Measurements from ENCODE around the gene S100G.

Gene S100G

DNA sequence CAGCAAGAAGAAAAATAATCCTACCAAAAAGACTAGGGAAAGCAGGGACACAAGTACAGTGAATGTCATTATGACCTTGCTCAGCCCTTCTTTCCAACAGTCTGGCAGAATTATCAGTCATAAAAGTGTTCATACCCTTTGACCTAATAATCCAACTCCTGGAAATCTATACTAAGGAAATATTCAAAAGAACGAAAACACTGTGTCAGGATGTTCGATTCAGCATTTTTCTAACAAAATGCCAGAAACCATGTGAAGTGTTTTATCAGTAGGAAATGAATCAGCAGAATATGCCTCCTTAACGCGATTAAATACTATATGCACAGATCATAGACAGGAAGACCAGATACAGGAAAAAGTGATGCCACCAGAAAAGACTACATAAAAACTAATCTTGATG is 16.2 kb upstream of the S100G start:
- TF ChIP-seq, protein P1, sequence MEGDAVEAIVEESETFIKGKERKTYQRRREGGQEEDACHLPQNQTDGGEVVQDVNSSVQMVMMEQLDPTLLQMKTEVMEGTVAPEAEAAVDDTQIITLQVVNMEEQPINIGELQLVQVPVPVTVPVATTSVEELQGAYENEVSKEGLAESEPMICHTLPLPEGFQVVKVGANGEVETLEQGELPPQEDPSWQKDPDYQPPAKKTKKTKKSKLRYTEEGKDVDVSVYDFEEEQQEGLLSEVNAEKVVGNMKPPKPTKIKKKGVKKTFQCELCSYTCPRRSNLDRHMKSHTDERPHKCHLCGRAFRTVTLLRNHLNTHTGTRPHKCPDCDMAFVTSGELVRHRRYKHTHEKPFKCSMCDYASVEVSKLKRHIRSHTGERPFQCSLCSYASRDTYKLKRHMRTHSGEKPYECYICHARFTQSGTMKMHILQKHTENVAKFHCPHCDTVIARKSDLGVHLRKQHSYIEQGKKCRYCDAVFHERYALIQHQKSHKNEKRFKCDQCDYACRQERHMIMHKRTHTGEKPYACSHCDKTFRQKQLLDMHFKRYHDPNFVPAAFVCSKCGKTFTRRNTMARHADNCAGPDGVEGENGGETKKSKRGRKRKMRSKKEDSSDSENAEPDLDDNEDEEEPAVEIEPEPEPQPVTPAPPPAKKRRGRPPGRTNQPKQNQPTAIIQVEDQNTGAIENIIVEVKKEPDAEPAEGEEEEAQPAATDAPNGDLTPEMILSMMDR (IDR thresholded peaks at IDR 0.05; ENCODE audit: low read depth, low read length), result no peak
- H3K4me3 ChIP-seq (ENCODE audit: low read depth, low read length), result no peak overlapping the region

DNA sequence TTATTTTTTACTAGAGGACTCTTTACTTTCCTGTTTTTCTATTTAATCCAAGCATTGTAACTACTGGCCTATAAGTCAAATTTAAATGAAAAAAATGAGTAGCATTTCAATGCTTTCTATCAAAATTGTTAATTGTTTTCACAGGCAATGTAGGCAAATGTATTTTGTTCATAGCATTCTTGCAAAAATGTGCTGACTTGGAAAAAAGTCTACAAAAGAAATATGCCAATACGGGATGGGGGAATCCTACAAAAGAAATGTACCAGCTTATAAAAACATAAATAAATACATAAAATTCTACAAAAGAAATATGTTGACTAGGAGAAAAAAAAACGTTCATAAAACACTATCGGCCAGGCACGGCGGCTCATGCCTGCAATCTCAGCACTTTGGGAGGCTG is 14.9 kb upstream of the S100G start:
- TF ChIP-seq, protein P1 (IDR thresholded peaks at IDR 0.05; ENCODE audit: low read depth, low read length), result no peak
- H3K4me3 ChIP-seq (ENCODE audit: low read depth, low read length), result no peak overlapping the region

DNA sequence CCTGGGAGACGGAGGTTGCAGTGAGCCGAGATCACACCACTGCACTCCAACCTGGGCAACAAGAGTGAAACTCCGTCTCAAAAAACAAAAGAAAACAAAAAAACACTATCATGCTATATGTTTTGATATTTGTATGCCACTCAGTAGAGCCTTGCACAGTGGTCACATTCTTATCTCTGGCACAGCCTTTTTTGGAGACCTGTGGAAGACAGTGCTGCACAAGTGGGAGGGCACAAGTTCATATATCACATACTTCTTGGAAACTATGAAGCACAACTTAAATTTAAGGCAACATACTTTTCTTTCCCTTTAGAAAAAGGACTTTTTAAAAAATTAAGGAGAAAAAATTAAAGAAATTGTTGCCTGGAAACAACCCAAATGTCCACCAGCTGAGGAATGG is 14.4 kb upstream of the S100G start:
- TF ChIP-seq, protein P1 (IDR thresholded peaks at IDR 0.05; ENCODE audit: low read depth, low read length), result no peak
- no peak overlapping the region for H3K4me3 ChIP-seq (ENCODE audit: low read depth, low read length)

DNA sequence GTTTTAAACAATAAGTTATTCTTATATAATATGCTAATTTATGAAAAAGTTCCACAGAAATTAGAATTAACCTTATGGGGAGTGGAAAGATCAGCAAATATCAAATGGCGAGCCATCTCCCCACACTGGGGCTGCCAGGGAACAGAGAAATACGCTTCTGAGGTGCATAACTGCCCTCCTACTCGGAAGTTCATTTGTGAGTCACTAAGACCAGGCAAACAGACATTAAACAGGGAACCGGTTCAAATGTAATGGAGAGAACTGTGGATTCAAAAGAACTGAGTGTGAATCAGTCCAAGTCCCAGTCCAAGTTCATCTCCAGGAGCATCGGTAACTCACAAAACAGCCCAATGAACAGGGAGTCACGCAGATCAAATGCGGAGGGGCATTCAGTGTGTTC is 11.4 kb upstream of the S100G start:
- TF ChIP-seq, protein P1 (IDR thresholded peaks at IDR 0.05; ENCODE audit: low read depth, low read length), result no peak
- no peak overlapping the region for H3K4me3 ChIP-seq (ENCODE audit: low read depth, low read length)

DNA sequence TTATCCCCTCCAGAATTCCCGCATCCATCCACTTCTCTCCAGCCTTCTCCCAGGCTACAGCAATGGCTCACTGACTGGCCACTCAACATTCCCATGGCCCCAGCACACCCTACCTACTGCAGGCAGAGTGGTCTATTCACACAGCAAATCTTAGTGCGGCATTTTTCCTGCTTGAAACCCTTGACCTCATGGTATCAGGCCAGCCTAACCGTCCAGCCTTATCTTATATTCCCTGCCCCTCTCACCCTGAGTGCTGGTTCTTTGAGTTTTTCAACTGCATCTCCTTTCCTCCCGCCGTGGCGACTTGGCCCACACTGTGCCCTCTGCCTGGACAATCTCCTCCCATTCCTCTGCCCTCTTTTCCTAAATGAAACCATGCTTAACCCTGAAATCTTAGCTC is 10.0 kb upstream of the S100G start:
- TF ChIP-seq, protein P1 (IDR thresholded peaks at IDR 0.05; ENCODE audit: low read depth, low read length), result no peak
- H3K4me3 ChIP-seq (ENCODE audit: low read depth, low read length), result no peak overlapping the region

DNA sequence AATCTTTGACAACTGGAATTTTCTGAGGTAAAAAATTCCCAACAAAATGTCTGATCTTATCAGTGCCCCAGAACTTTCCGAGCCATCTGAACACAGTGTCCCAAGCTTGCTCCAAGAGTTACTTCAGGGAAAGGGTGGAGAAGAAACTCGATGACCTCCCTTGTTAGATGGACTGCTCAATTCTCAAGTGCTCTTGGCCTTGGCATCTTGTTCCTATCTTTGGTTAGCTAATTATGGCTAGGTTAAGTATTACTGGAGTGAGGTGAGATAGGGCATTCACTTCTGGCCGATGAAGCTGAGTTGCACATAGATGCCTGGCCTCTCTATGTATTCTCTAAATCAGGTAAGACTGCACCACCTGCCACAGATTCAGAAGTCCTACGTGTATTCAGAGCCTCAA is 9.1 kb upstream of the S100G start:
- TF ChIP-seq, protein P1 (IDR thresholded peaks at IDR 0.05; ENCODE audit: low read depth, low read length), result no peak
- H3K4me3 ChIP-seq (ENCODE audit: low read depth, low read length), result no peak overlapping the region

DNA sequence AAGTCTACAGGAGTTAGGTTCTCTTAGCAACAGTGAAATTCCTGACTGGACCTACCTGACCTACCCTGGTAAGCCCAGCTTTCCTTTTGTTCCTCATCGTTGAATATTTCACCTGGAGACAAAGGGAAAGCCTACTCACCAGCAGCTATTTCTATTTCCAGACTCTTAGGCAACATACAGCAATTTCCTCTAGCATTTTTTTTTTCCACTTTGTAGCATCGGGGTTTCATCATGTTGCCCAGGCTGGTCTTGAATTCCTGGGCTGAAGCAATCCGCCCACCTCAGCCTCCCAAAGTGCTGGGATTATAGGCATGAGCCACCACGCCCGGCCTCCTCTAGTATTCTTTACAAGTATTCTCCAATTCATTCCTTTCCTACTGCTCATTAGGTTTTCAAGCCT is 6.8 kb upstream of the S100G start:
- no peak overlapping the region for H3K4me3 ChIP-seq (ENCODE audit: low read depth, low read length)
- TF ChIP-seq, protein P1 (IDR thresholded peaks at IDR 0.05; ENCODE audit: low read depth, low read length), result no peak

All from WI38 (cell line).